SH-SY5Y (cell line): Measurements from ENCODE around the gene SPON1.

Experiments used
- GATA2 ChIP-seq: IDR thresholded peaks from 2 replicates; pipeline ENCODE4 v1.6.1; 2011; ENCODE audit warnings: mild to moderate bottlenecking, low read depth, low read length
- GATA3 ChIP-seq: IDR thresholded peaks from 2 replicates; pipeline ENCODE4 v1.6.1; 2011; ENCODE audit warnings: low read depth, mild to moderate bottlenecking, low read length, moderate library complexity

- TF ChIP-seq GATA2 (no peak), GATA3 (no peak)
These were observed 19.5 kb upstream of the SPON1 start for GRCh38 chr11:13942971-13943381.
